GM12865 (cell line): ENCODE results near the gene DMC1.
"Not testable (repeated sequence)": the region's sequence is repeated elsewhere in the genome, so short reads cannot be mapped to it uniquely, and the experiment has no call there.

Source experiments
- DNase-seq: peaks from one replicate; pipeline ENCODE4 v3.0.0; 2010; ENCODE audit warnings: low read depth
- H3K4me3 ChIP-seq: 2 replicates; pipeline ENCODE4 v1.5.1; 2011; ENCODE audit warnings: mild to moderate bottlenecking, low read depth, low read length, control low read depth
- TF ChIP-seq, protein P1 (sequence below): IDR thresholded peaks from 2 replicates; pipeline ENCODE4 v1.5.1; 2011; ENCODE audit warnings: low read length, control low read depth, low read depth, inconsistent platforms; ENCODE audit not compliant: insufficient read depth; ENCODE audit errors: missing control alignments

The DMC1 gene

DNA sequence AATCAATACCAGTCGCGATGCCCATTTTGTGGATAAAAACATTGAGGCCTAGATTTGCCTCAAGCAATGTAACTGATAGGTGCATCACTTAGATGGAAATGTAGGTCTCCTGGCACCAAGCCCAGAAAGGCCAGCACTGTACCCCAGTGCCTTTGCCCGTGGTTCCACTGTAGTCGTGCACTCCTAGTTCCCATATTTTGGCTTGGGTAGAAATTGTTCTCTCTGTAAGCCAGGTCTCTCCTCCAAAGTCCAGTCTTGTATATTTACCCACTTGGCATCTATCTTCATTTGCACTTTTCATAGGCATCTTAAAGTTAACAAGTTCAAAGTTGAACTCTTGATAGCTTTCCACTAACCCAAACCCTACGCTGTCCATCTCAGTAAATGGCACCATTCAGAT, 41.6 kb upstream of the DMC1 start:
- DNase-seq, result no peak
- TF ChIP-seq, protein P1, sequence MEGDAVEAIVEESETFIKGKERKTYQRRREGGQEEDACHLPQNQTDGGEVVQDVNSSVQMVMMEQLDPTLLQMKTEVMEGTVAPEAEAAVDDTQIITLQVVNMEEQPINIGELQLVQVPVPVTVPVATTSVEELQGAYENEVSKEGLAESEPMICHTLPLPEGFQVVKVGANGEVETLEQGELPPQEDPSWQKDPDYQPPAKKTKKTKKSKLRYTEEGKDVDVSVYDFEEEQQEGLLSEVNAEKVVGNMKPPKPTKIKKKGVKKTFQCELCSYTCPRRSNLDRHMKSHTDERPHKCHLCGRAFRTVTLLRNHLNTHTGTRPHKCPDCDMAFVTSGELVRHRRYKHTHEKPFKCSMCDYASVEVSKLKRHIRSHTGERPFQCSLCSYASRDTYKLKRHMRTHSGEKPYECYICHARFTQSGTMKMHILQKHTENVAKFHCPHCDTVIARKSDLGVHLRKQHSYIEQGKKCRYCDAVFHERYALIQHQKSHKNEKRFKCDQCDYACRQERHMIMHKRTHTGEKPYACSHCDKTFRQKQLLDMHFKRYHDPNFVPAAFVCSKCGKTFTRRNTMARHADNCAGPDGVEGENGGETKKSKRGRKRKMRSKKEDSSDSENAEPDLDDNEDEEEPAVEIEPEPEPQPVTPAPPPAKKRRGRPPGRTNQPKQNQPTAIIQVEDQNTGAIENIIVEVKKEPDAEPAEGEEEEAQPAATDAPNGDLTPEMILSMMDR, result no peak
- no peak overlapping the region for H3K4me3 ChIP-seq

DNA sequence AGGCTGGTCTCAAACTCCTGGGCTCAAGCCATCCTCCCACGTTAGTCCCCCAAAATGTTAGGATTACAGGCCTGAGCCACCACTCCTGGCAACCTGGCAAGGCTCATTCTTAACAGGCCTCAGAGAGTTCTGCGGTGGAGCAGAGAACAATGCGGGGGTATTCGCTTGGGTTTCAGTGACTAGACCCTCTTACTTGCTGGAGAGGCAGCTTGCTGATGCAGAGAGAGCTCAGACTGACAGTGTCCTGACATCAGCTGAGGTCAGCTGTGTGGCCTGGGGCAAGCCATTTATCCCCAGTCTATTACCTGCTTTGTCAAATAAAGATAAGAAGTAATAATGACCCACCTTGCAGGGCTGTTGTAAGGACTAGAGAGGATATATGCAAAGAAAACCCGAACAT, 40.3 kb upstream of the DMC1 start:
- TF ChIP-seq, protein P1, result no peak
- no peak for DNase-seq
- H3K4me3 ChIP-seq, result no peak overlapping the region

GRCh38 chr22:38608992-38609750, 39.2 kb upstream of the DMC1 start:
- TF ChIP-seq, protein P1, result no peak
- no peak overlapping the region for H3K4me3 ChIP-seq
- no peak for DNase-seq

DNA sequence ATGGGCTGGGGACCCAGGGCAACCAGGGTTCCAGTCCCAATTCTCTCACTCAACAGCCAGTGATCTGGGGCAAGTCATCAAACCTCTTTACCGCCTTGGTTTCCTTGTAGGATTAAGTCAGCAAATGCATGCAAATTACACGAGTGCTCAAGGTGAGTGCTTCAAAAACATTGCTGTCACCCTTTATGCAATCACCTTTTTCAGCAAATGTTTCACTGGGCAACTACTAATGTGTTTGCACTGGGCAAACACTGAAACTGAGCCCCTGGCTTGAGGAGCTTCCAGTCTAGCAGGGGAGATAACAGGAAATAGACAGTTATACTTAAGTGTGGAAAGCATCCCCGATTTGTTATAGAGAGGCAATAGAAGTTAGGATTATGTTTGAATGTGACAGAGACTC, 37.7 kb upstream of the DMC1 start:
- DNase-seq, result no peak
- no peak overlapping the region for H3K4me3 ChIP-seq
- TF ChIP-seq, protein P1, result no peak

GRCh38 chr22:38602166-38602565, 32.2 kb upstream of the DMC1 start:
- no peak for DNase-seq
- TF ChIP-seq, protein P1, result no peak
- H3K4me3 ChIP-seq, result no peak overlapping the region

- H3K4me3 ChIP-seq, result no peak overlapping the region
- TF ChIP-seq, protein P1, result no peak
- DNase-seq, result no peak
These were observed 31.3 kb upstream of the DMC1 start for GRCh38 chr22:38601221-38601764.

DNA sequence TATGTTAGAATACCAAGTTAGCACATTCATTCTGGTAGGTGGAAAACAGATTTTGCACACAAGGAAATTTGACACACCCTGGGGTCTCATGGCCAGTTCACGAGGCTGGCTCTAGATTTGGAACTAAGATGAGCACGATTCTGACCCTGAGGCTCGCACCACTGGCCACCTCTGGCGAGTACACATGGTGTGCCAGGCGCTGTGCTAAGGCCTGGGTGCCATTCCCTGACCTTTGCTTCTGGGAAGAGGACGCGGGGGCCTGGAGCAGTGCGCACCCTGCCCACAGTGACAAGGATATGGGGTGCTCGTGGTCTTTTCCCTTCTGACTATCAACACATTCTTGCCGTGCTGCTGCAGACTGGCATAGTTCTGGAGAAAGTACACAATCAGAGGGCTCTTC, 29.5 kb upstream of the DMC1 start:
- TF ChIP-seq, protein P1, result no peak
- no peak overlapping the region for H3K4me3 ChIP-seq
- DNase-seq, result no peak

GRCh38 chr22:38582923-38583322, 12.9 kb upstream of the DMC1 start:
- DNase-seq, result peak; percentile 48
- not testable (repeated sequence) for H3K4me3 ChIP-seq
